HG02571 (cell line): ENCODE data around the gene ITGA1.
"Not testable (repeated sequence)": the region's sequence is repeated elsewhere in the genome, so short reads cannot be mapped to it uniquely, and the experiment has no call there.

Source experiments
- ATAC-seq: cut with Tn5 transposase; IDR thresholded peaks from one replicate; pipeline ENCODE4 v1.9.1; 2021; ENCODE audit warnings: mild to moderate bottlenecking, moderate library complexity; ENCODE audit not compliant: unreplicated experiment

Gene ITGA1

DNA sequence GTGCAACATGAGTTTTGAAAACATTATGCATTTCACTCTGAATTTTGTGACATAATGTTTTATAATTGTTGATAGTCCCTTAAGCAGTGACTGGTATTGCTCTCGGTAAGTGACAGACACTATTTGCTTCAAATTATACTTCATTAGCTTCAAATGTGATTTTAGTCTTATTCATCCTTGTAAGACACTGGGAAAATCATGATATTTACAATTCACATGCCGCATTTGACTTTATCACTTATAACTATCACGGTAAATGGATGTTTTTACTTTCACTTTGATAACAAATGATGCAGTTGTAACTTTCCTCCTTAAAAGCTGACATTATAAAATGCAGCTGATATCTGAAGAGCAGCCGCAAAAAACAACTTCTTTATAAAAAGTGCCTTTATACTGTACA, 157.3 kb downstream of the ITGA1 start:
- no peak for ATAC-seq

GRCh38 chr5:52947208-52947607, 159.5 kb downstream of the ITGA1 start:
- no peak for ATAC-seq

- no peak for ATAC-seq
Observed at GRCh38 chr5:52947851-52948250, 160.1 kb downstream of the ITGA1 start.

DNA sequence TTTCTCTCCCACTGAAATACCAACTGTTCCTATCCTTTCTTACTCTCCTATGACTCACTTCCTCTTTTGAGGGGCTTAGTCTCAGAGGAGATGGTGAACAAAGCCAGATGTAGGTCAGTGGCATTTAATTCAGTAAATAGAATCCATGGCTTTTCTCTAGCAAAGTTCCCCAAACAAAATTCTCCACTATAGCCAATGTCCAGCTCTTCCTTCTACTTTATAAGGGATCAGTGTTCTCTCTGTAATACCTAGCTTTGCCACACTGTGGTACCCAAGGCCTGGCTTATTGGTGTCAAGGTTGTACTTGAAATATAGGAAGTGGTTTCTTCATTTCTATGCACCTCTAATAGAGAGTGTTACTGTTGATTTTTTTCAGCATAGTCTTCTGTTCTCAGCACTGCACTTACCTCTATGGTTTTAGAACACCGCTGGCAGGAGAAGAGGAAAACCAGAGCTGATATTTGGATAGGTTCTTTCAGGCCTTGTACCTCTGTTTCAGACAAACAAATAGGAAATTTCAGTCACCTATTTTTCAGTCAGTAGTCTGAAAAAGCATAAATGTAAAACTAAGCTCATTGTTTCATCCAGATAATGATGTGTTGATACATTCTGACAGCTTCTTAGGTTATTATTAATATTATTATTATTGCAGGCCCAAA, 160.8 kb downstream of the ITGA1 start:
- ATAC-seq: peak; percentile 98

DNA sequence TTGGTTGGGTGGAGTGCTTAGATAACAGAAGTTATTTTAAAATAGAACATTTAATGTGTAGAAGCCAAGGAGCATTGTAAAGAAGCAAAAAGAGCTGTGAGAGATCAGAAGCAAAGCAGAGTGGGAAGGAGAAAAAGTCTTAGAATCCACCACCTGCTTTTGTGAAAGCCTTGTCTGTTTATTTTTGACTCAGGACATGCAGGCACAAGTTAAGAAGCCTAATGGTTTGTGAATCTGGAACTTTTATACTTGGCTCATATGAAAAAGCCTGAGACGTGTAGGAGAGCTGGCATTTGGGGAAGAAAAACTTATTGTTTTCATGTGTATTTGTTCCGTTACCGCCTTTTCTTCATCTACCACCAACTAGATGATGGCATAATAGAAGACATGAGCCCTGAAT, 163.0 kb downstream of the ITGA1 start:
- no peak for ATAC-seq

DNA sequence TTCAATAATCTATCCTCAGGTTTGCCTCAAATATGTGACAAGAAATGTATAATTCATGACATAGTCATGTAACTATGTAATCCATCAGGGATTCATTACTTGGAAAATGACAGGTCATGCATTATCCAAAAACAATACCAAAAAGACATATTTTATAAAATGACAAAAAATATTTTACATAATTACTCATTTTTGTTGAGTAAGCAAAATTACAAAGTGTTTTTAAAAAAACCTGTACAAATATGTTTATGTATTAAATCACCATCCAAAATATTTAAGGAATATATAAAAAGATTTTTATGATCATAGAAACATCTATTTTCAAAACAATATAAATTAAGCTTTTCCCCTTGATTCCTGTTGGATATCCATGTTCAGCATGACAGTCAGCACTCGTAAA, 164.8 kb downstream of the ITGA1 start:
- no peak for ATAC-seq

- no peak for ATAC-seq
Observed at GRCh38 chr5:52956014-52956413, 168.3 kb downstream of the ITGA1 start.

GRCh38 chr5:52956915-52957747, 169.4 kb downstream of the ITGA1 start:
- no peak for ATAC-seq

DNA sequence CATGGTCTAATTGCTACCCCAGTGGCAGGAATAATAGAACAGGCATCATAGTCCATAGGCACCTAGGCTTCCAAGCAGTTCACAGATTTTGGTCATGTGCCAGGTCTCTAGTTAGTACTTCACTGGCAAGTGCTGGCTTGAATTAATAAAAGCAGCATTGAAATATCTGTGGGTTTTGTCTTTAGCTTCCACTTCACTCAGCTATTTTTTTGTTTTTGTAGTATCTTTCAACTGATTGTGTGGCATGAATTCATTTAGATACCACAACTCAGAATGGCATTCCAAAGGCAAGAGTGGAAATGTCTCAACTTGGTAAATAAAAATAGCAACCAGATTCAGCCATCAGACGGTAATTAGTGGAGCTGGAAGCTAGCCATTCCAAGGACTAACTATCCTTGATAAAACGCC, 173.6 kb downstream of the ITGA1 start:
- no peak for ATAC-seq

DNA sequence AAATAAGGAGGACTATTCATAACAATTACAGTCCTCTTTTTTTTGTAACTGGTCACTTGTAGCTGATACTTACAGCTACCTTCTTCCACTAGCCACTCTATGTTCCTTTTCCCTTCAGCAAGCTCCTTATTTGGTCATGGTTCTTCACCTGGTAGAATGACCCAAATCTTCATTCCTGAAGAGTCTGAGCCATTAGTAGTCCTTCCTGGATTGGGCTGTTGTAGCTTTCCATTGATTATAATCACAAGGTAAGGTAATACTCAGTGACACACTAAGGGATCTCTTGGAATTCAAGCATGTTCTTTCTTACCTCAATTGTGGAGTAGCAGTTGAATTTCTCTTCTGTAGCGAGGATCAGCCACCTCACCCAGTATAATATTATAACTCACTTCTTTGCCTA, 175.9 kb downstream of the ITGA1 start:
- ATAC-seq: no peak

DNA sequence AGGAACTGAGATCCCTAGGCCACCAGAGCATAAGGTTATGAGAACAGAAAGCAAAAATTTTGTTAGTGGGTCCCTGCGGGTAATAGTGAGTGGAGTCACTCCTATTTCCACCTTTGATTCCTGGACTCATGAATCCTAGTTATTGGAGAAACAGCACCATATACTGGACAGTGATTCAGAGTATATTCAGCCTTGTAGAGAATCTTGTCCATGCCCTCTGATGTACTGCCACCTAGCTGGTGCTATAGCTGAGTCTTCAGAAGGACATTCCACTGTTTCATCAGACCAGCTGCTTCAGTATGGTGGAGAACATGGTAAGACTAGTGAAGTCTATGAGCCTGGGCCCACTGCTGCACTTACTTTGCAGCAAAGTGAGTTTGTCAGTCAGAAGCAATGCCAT, 176.4 kb downstream of the ITGA1 start:
- no peak for ATAC-seq

- not testable (repeated sequence) for ATAC-seq
Observed at GRCh38 chr5:52976157-52976556, 188.4 kb downstream of the ITGA1 start.

DNA sequence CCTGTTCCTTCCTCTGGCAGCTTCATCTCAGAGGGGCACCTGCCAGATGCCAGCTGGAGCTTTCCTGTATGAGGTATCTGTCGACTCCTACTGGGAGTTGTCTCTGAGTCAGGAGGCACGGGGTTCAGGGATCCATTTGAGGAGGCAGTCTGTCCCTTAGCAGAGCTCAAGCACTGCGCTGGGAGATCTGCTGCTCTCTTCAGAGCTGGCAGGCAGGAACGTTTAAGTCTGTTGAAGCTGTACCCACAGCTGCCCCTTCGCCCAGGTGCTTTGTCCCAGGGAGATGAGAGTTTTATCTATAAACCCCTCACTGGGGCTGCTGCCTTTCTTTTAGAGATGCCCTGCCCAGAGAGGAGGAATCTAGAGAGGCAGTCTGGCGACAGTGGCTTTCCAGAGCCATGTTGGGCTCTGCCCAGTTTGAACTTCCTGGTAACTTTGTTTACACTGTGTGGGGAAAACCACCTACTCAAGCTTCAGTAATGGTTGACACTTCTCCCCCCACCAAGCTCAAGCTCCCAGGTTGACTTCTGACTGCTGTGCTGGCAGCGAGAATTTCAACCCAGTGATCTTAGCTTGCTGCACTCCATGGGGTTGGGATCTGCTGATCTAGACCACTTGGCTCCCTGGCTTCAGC, 189.7 kb downstream of the ITGA1 start:
- no peak for ATAC-seq

DNA sequence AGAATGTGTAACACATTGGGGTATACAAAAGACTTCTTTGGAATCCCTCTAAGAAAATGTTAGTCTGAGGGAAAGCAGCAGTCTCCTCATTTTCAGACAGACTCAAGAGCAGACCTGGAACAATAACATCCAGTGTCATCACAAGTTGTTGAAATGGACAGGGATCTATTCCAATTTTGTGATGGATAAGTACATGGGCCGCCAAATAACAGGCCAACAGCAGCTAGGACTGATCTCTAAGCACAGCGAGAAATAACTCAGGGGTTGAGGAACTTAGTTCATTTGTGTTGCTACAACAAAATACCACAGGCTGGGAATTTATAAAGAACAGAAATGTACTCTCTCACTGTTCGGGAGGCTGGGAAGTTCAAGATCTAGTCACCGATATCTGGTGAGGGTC, 193.8 kb downstream of the ITGA1 start:
- no peak for ATAC-seq

DNA sequence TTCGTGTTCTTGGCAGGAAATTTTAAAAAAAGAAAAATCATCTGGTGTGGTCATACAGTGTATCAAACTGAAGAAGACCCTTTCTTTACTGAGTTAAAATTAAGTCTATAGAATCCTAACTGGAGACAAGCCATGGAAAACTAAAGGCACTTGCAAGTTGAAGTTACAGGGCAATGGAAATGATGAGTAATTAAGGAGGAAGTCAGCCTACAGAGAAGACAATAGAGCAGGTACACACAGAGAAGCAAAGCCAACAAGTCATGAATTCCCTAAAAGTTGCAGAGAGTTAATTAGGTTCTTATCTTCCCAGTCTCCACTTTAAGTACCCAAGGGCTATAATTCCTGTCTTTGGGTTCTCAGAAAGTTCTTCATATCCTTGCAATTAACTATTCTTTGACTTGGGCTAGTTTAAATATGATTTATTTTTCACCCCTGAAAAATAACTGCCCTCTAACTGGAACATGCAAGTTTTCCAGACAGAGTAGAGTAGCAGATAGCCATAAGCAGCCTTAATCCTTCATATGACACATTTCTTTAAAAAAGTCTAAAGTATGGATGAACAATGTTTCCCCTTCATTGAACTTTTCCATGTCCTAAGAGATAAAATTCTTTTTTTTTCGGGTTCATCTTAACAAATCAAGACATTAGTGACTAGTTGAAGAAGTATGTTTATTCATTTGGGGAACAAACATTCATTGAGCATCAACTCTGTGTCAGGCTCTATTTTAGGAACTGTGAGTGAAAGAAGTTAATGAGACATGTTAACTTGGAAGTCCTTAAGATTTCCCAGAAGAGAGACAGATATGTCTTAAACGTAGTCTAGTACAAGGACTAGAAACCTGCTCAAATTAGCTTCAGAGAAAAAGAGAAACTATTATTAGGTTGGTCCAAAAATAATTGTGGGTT, 196.3 kb downstream of the ITGA1 start:
- no peak for ATAC-seq

- no peak for ATAC-seq
Observed at GRCh38 chr5:52985306-52985705, 197.6 kb downstream of the ITGA1 start.

DNA sequence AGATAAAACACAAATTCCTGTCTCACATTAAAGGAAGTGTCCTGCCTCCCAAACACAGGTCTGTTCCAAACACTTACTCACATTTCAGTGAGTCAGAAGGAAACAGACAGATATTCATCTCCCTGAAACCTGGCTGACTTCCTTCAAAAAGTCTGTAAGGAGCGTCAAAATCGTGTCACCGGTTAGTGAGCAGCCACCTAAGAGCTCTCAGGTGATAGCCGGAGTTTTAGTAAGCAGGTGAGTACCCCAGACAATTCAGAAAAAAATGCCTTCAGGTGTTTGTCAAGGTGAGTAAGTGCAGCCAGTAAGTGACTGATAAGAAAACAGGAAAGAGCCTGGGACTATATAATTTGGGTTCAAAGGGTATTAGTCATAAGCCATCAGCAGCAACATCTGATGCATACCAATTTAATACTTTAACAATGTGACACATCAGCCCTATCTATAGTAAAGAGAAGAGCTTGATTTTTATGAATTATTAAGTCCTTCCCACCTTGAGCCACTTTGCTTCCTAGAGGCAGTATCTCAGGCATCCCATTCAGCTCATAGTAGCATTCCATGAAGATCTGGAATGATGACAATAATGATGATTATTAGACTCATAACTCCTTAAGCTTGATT, 200.1 kb downstream of the ITGA1 start:
- ATAC-seq: no peak

DNA sequence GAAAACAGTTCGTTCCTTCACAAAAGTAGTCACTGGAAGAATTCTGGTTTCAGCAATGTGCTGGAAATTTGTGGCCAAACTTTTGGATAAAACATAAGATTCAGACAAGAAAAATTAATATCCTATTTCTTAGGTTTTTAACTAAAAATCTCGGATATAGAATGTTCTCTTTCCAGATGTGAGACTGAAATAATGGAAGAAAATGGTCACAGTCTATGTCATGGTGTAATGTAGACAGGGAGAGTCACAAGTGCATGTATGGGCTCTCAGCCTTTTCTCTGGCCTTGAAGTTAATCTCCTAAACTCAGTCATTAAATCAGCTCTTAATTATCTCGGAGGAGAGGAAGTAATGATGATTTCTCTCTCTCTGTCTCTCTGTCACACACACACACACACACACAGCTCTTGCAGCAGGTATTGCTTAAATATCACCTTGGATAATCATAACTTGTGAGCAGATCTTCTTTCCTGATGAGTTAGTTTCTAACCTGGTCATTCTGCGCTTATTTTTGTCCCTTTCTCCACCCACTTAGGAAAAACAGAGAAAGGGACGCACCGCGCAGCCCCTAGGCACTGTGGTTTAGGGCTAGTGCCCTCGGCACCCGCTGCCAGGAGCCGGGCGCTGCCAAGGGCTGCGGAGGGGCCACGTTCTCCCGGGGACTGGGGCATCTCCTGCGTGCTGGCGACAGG, 200.8 kb downstream of the ITGA1 start:
- ATAC-seq: no peak

DNA sequence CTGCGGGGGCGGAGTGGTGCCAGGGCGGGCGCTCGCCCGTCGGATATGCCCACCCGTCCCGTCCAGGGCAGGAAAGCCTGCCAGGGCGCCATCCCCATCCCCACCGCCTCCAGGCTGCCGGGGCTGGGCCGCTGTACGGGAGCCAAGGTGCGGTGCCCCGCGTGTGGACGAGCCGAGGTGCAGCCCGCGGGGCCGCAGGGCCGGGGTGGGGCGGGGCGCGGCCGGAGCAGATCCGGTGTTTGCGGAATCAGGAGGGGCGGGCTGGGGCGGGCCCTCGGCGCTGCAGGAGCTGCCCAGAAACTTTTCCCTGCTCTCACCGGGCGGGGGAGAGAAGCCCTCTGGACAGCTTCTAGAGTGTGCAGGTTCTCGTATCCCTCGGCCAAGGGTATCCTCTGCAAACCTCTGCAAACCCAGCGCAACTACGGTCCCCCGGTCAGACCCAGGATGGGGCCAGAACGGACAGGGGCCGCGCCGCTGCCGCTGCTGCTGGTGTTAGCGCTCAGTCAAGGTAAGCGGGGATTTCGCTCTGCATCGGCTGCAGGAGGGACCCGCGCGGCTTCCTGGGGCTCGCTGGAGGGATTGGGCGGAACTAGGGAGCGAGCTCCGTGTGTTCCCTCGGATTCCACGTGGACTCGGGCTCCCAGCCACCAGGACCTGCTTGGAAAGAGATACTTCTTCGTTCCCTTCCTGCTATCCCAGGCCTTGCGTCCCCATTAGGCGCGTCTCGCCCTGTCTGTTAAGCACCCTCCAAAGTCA, 201.5 kb downstream of the ITGA1 start, which contains the start of gene ITGA2:
Gene ITGA2 (plus strand): TSS at position 328 of the 756 bp plus-strand sequence. CDS start 117 bp downstream, at position 445.
- peak; percentile 44 for ATAC-seq
